Activated CD8-positive, alpha-beta memory T cell treated with anti-CD3 and anti-CD28 coated beads for 48 hours (primary cell): ENCODE data around the gene CCSER2.
"Not testable (repeated sequence)": the region's sequence is repeated elsewhere in the genome, so short reads cannot be mapped to it uniquely, and the experiment has no call there.

ENCODE experiments used
- DNase-seq, 3 experiments: peaks; one replicate each; pipeline ENCODE4 v3.0.0-alpha.2; 2020; ENCODE audit warnings: low read depth in 2 of 3, low spot score in 2 of 3

Gene CCSER2

GRCh38 chr10:84328418-84329195 lies at the start of gene CCSER2:
TSS of gene CCSER2 (plus strand) at chr10:84328589. CDS start at chr10:84371053, 42,464 bp downstream.
- DNase-seq, result peak; percentile 92 to 97 (median 96)

- not testable (repeated sequence) for DNase-seq
Observed at GRCh38 chr10:84279876-84280475, 48.4 kb upstream of the CCSER2 start.

DNA sequence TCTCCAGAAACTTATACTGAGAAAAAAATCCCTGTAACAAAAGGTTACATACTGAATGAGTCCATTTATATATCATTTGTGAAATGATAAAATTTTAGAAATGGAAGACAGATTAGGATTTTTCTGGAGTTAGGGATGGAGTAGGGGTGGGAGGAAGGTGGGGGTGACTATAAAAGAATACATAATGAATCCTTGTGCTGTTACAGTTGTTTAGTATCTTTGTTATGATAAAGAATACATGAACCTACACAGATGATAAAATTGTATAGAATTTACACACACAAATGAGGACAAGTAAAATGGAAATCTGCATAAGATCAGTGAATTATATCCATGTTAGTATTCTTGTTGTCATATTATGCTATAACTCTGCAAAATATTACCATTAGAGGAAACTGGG lies 41.7 kb upstream of the CCSER2 start:
- no peak for DNase-seq

DNA sequence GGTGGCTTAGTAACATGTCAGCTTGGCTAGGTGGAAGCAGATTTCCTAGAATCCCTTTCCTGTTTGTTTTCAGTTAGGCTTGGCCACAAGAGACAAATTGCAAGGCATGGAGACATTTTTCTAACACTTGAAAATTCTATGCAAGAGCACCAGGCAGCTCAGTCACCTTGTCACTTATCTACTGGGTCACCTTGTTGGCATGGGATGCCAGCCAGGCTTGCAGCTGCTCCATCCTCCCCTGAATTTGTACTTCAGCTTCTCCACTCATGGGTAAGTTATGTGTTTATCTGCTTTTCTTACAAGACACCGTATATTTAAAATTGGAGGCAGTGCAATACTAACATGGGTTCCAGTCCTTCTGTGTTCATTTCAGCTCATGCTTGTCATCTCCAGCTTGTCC lies 40.2 kb upstream of the CCSER2 start:
- DNase-seq, result no peak

GRCh38 chr10:84289521-84290200 lies 38.7 kb upstream of the CCSER2 start:
- DNase-seq, result no peak

DNA sequence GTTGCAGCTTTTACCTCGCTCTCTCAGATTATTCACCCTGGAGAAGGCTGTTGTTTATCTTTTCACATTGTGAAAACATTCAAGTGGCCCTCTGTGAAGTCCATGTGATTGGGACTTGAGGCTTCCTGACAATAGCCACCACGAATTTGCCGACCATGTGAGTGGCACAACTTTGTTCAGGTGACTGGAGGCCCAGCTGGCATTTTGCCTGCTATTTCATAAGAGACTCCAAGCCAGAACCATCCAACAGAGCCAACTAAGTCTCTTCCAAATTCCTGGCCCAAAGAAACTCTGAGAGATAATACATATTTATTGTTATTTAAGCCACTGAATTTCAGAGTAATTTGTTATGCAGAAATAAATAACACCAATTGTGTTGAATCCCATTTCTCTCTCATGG lies 38.2 kb upstream of the CCSER2 start:
- DNase-seq, result no peak

DNA sequence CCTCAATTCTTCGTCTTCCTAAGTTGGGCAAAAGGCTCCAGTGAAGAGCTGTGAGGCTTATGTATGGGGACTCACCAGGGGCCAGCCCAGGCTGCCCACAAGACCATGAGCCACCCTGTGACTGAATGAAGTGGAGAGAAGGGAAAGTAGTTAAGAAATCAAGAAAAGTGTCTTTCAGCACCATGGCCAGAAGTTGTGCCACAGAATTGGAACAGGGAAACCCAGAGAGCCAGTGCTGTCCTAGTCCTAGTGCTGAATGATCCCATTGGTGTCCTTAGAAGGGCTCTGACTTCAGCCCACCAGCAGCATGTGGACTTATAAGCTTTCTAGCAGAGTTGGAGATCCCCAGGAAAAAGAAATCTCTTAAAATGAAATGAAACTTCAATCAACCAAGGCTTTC lies 37.0 kb upstream of the CCSER2 start:
- no peak for DNase-seq

DNA sequence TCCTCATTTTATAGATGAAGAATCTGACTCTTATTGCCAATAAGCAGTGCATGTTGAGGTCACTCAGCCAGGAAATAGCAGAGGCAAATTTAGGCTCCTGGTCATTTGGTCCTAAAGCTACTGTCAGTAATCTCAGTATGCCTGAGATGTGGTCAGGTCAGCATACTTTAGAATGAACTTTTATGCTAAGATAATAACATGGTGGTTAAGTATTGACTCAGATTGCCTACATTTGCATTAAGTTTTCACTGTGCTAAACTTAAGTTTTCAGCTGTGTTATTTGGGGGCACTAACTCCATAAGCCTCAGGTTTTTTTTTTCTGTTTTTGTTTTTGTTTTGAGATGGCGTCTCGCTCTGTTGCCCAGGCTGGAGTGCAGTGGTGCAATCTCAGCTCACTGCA lies 35.9 kb upstream of the CCSER2 start:
- no peak for DNase-seq

- no peak for DNase-seq
Observed at GRCh38 chr10:84293171-84293570, 35.2 kb upstream of the CCSER2 start.

GRCh38 chr10:84293574-84294016 lies 34.8 kb upstream of the CCSER2 start:
- no peak for DNase-seq

DNA sequence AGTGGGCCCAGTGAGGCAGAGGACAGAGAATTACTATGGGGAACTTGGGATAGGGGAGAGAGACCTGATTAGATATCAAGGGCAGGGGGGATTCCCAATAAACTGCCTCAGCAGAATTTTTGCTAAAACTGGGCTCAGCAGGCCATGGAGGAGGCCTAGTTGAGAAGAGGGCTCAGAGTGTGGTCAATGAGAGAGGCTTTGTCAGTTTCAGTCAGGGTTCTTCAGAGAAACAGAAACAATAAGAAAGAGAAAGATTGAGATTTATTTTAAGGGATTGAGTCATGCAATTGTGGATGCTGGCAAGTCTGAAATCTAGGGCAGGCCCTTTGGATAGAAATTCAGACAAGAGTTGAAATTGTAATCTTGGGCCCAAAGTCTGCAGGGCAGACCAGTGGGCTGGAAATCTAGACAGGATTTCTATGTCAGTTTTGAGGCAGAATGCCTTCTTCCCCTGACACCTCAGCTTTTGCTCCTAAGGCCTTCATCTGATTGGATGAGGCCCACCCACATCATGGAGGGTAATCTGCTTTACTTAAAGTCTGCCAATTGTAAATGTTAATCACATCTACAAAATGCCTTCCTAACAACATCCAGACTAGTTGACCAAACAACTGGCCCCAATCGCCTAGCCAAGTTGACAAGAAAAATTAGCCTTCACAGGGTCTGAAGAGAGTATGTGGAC lies 33.5 kb upstream of the CCSER2 start:
- no peak for DNase-seq

DNA sequence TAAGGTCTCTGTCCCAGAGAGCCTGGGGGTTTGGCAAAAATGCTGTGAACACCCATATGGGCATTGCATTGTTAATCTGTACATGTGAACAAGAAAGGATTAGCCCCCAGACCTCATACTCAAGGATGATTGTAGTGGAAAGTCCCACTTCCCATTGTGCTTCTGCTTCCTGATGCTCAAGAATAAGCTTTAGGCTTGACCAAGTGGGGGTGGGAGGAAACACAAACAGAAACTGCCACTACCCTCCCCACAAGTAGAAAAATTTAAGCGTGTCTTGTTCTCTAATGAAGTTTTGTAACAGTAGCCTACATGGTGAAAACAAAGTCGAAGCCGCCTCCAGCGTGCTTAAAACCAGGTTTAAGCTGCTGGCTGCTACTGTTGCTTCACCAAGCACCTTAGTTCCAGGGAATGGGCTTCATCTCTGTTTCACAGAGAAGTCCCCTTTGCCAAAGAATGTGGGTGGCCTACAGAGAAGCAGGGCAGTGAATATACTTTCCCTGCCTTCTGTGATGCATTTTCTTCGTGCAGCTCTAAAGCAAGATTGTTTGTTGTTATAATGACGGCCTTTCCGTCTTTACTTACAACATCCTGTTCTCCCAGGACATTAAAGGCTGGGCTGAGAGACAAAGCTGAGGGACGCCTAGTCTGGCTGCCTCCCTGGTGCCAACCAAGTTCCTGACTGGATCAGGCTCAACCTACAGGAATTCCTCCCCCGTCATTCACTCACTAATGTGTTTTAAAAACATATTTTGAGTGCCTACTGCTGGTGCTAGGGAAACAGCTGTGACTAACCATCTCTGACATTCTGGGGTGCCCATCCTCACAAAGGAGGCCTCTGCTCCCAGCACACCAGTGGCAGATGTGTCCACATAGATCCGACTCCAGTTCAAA lies 32.1 kb upstream of the CCSER2 start:
- no peak for DNase-seq

DNA sequence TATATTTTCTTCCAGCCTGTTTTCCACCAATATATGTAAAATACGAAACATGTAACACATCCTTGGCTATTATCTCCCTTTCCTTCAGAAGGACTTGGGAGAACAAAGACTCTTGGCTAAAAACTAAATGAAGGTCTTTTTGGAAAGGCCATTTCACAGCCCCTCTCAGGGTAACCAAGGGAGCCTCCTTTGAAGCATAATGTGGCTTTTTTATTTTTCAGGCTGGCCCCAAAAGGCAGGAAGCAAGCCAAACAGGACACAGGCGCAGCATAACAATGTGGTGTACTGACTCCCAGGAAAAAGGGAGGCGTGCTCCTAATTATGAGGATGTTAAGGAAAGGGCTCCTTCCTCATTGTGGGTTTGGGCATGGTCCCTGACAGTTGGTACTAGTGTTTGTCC lies 30.3 kb upstream of the CCSER2 start:
- no peak for DNase-seq

DNA sequence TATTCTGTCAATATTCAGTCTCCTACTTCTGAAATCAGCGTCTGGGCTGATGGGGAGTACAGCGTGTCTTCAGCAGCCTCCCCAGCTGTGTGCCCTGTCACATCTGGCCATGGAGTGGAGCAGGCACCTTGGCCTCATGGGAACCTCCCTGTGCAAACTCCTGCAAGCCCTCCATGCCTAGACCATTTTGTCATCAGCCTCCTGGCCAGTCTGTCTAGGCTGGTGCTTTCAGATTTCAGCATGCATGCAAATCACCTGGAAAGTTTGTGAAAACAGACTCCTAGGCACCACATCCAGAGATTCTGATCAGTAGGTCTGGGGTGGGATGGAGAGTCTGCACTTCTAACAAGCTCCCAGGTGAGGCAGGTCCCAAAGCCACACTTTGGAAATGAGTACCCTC lies 26.2 kb upstream of the CCSER2 start:
- DNase-seq, result no peak

DNA sequence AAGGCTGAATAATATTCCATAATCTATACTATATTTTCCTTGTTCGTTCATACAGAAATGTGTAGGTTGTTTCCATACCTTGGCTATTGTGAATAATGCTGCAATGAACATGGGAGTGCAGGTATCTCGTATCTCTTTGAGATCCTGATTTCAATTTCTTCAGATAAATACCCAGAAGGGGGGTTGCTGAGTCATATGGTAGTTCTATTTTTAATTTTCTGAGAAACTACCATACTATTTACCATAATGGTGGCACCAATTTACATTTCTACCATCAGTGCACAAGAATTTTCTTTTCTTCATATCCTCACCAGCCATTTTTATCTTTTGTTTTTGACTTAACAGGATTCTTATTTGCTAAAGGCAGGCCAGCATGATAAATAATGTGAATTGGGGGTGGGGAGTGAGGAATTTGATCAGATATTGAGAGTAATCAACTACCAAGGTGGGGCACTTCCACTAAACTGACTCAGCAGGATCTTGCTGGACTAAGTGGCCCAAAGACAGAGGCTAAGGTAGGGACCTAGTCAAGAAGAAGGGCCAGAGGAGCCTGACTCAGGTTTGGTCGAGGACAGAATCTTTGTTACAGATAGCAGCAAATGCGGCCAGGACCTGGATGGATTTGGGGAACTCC lies 21.5 kb upstream of the CCSER2 start:
- DNase-seq, result no peak

DNA sequence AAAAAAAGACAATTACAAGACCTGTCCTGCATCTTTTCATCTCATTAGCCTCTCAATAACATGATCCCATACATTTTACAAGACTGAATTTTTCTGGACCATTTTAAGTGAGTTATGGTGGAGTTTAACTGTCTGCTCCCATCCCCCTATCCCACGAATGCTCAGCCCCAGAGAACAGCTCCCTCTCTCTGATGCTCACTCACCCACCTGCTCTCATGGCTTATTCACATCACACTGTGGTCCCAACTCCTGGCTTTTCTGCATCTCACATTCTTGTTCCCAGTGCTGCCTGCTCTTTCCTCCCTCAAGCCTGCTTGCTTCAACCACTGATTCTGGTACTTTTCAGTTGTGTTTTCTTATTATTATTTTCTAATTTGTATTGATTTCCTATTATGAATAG lies 20.4 kb upstream of the CCSER2 start:
- DNase-seq, result no peak

DNA sequence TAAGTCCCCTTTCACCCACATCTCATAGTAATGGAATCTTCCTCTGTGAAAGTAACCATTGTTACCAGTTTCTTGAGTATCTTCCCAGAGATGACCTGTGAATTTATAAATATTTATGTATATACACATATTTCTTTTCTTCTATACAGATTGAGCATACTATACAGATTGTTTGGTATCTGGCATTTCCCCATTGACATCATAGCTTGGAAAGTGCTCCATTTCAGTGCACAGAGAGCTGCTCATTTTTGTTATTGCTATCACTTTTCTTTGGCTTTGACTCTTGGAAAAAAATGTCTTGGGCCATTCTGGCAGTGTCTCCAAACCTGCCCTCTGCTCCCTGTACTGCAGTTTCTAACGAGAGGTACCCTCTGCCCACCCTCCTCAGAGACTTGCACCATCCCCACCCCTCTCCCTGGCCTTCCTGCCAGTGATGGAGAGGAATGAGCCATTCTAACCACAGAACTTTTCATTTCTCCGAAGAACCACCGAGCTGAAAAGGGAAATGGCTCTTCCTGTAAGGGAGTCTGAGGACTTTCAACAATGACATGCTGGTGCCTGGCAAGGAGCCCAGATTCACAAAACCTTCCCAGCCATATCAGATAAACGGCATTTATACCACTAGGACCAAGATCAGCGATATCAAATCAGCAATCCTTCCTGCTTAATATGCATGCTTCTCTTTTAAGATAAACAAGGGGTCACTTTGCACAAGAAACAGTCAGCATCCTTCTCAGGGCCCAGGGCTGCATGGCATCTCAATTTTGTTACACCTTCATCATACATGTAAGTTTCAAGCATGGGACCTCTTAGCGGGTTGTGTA lies 19.7 kb upstream of the CCSER2 start:
- DNase-seq, result peak in 1 of 3 experiments; percentile 10

GRCh38 chr10:84310470-84310869 lies 17.9 kb upstream of the CCSER2 start:
- DNase-seq, result no peak

DNA sequence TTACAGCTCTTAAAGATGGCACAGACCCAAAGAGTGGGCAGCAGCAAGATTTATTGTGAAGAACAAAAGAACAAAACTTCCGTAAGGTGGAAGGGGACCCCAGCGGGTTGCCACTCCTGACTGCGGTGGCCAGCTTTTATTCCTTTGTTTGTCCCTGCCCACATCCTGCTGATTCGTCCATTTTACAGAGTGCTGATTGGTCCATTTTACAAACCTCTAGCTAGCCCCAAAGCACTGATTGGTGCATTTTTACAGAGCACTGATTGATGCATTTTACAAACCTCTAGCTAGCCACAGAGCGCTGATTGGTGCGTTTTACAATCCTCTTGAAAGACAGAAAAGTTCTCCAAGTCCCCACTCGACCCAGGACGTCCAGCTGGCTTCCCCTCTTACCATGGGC lies 16.8 kb upstream of the CCSER2 start:
- no peak for DNase-seq
